Measurements from ENCODE around the gene SLCO4A1. TPM values are rescaled to one million over a fixed set of nuclear protein-coding genes. Genes with fewer than 3 reads are reported as not detected.

Gene SLCO4A1
- total RNA-seq, 2 donors from 2014 or later = 26.1 to 34.6 TPM

GRCh38 chr20:62650551-62651284 lies 8.4 kb downstream of the SLCO4A1 start:
- H3K27ac Mint-ChIP-seq = peak overlapping the region; percentile 90
- peaks cover 47% of the 10 kb centered on the region for H3K4me1 Mint-ChIP-seq (ENCODE audit: low read depth)
- peak in 1 of 2 donors; percentile 2 for ATAC-seq (replicated peaks in 1 of 2)
- H3K27me3 Mint-ChIP-seq (ENCODE audit: low read depth) = no peaks in the 10 kb centered on the region
- peak overlapping the region; percentile 76 to 87 for H3K4me3 Mint-ChIP-seq
- no peaks in the 10 kb centered on the region for H3K9me3 Mint-ChIP-seq
- H3K36me3 Mint-ChIP-seq (ENCODE audit: insufficient read depth in 2 of 2) = peaks cover 0 to 2% of the 10 kb centered on the region in 2 donors
- no peak for DNase-seq

- Mint-ChIP-seq H3K27ac (peak overlapping the region; percentile 90), H3K4me1 (ENCODE audit: low read depth) (peaks cover 47% of the 10 kb centered on the region)
Measured at GRCh38 chr20:62651285-62652021, 9.2 kb downstream of the SLCO4A1 start.

GRCh38 chr20:62652041-62652893 lies 10.0 kb downstream of the SLCO4A1 start:
- Mint-ChIP-seq H3K4me3 (peak overlapping the region; percentile 76 to 87), H3K27ac (peak overlapping the region; percentile 93), H3K36me3 (ENCODE audit: insufficient read depth in 2 of 2) (peaks cover 0 to 2% of the 10 kb centered on the region in 2 donors), H3K9me3 (no peaks in the 10 kb centered on the region), H3K27me3 (ENCODE audit: low read depth) (no peaks in the 10 kb centered on the region), H3K4me1 (ENCODE audit: low read depth) (peaks cover 39% of the 10 kb centered on the region)
- ATAC-seq (replicated peaks in 1 of 2) (peak; percentile 68 to 76), DNase-seq (peak; percentile 74 to 75)

More at GRCh38 chr20:62651285-62652021, 9.2 kb downstream of the SLCO4A1 start:
- H3K27me3 Mint-ChIP-seq (ENCODE audit: low read depth) = no peaks in the 10 kb centered on the region
- peak; percentile 87 to 89 for DNase-seq
- peaks cover 0 to 2% of the 10 kb centered on the region in 2 donors for H3K36me3 Mint-ChIP-seq (ENCODE audit: insufficient read depth in 2 of 2)
- H3K4me3 Mint-ChIP-seq = peak overlapping the region; percentile 76 to 87
- H3K9me3 Mint-ChIP-seq = no peaks in the 10 kb centered on the region
- ATAC-seq (replicated peaks in 1 of 2) = peak; percentile 78 to 81

GRCh38 chr20:62652894-62653305 lies 10.6 kb downstream of the SLCO4A1 start:
- Mint-ChIP-seq H3K4me3 (peak overlapping the region; percentile 76 to 87), H3K9me3 (no peaks in the 10 kb centered on the region), H3K27me3 (ENCODE audit: low read depth) (no peaks in the 10 kb centered on the region), H3K36me3 (ENCODE audit: insufficient read depth in 2 of 2) (peaks cover 0 to 2% of the 10 kb centered on the region in 2 donors), H3K27ac (peak overlapping the region; percentile 93), H3K4me1 (ENCODE audit: low read depth) (peaks cover 38% of the 10 kb centered on the region)
- DNase-seq (no peak), ATAC-seq (replicated peaks in 1 of 2) (no peak)

- H3K9me3 Mint-ChIP-seq = no peaks in the 10 kb centered on the region
- no peak overlapping the region for H3K4me3 Mint-ChIP-seq
- ATAC-seq (replicated peaks in 1 of 2) (no peak), DNase-seq (no peak)
- peaks cover 38% of the 10 kb centered on the region for H3K4me1 Mint-ChIP-seq (ENCODE audit: low read depth)
- H3K27ac Mint-ChIP-seq = no peak overlapping the region
- H3K27me3 Mint-ChIP-seq (ENCODE audit: low read depth) = no peaks in the 10 kb centered on the region
- H3K36me3 Mint-ChIP-seq (ENCODE audit: insufficient read depth in 2 of 2) = peaks cover 0 to 2% of the 10 kb centered on the region in 2 donors
Measured at GRCh38 chr20:62653373-62653772, 11.1 kb downstream of the SLCO4A1 start.

GRCh38 chr20:62653951-62654685 lies 11.8 kb downstream of the SLCO4A1 start:
- Mint-ChIP-seq H3K4me3 (no peak overlapping the region), H3K27me3 (ENCODE audit: low read depth) (no peaks in the 10 kb centered on the region)
- no peak for ATAC-seq (replicated peaks in 1 of 2)

GRCh38 chr20:62655282-62656196 lies 13.2 kb downstream of the SLCO4A1 start:
- H3K36me3 Mint-ChIP-seq (ENCODE audit: insufficient read depth in 2 of 2) = peaks cover 2 to 6% of the 10 kb centered on the region in 2 donors

More at GRCh38 chr20:62653951-62654685, 11.8 kb downstream of the SLCO4A1 start:
- peaks cover 37% of the 10 kb centered on the region for H3K4me1 Mint-ChIP-seq (ENCODE audit: low read depth)
- no peak for DNase-seq
- H3K36me3 Mint-ChIP-seq (ENCODE audit: insufficient read depth in 2 of 2) = peaks cover 2 to 5% of the 10 kb centered on the region in 2 donors
- H3K9me3 Mint-ChIP-seq = no peaks in the 10 kb centered on the region
- peak overlapping the region; percentile 51 for H3K27ac Mint-ChIP-seq

GRCh38 chr20:62656197-62656918 lies 14.1 kb downstream of the SLCO4A1 start:
- H3K9me3 Mint-ChIP-seq = no peaks in the 10 kb centered on the region
- peaks cover 14% of the 10 kb centered on the region for H3K4me1 Mint-ChIP-seq (ENCODE audit: low read depth)
- DNase-seq = no peak
- no peak overlapping the region for H3K27ac Mint-ChIP-seq
- H3K4me3 Mint-ChIP-seq = no peak overlapping the region
- H3K27me3 Mint-ChIP-seq (ENCODE audit: low read depth) = no peaks in the 10 kb centered on the region
- ATAC-seq (replicated peaks in 1 of 2) = no peak
- peaks cover 2 to 6% of the 10 kb centered on the region in 2 donors for H3K36me3 Mint-ChIP-seq (ENCODE audit: insufficient read depth in 2 of 2)

More at GRCh38 chr20:62655282-62656196, 13.2 kb downstream of the SLCO4A1 start:
- Mint-ChIP-seq H3K27me3 (ENCODE audit: low read depth) (no peaks in the 10 kb centered on the region), H3K9me3 (no peaks in the 10 kb centered on the region), H3K4me3 (no peak overlapping the region), H3K4me1 (ENCODE audit: low read depth) (peaks cover 22% of the 10 kb centered on the region), H3K27ac (no peak overlapping the region)
- ATAC-seq (replicated peaks in 1 of 2) (no peak), DNase-seq (no peak)

GRCh38 chr20:62656919-62657588 lies 14.8 kb downstream of the SLCO4A1 start:
- Mint-ChIP-seq H3K4me3 (no peak overlapping the region), H3K9me3 (no peaks in the 10 kb centered on the region)

GRCh38 chr20:62657589-62657942 lies 15.3 kb downstream of the SLCO4A1 start:
- DNase-seq = no peak
- Mint-ChIP-seq H3K4me1 (ENCODE audit: low read depth) (peaks cover 2% of the 10 kb centered on the region), H3K36me3 (ENCODE audit: insufficient read depth in 2 of 2) (peaks cover 2 to 6% of the 10 kb centered on the region in 2 donors), H3K4me3 (no peak overlapping the region), H3K27me3 (ENCODE audit: low read depth) (no peaks in the 10 kb centered on the region), H3K27ac (no peak overlapping the region), H3K9me3 (no peaks in the 10 kb centered on the region)
- ATAC-seq (replicated peaks in 1 of 2) = no peak

More at GRCh38 chr20:62656919-62657588, 14.8 kb downstream of the SLCO4A1 start:
- H3K27ac Mint-ChIP-seq = no peak overlapping the region
- ATAC-seq (replicated peaks in 1 of 2) (no peak), DNase-seq (no peak)
- H3K4me1 Mint-ChIP-seq (ENCODE audit: low read depth) = peaks cover 7% of the 10 kb centered on the region
- peaks cover 2 to 6% of the 10 kb centered on the region in 2 donors for H3K36me3 Mint-ChIP-seq (ENCODE audit: insufficient read depth in 2 of 2)
- H3K27me3 Mint-ChIP-seq (ENCODE audit: low read depth) = no peaks in the 10 kb centered on the region

Measured in activated T-cell treated with anti-CD3 and anti-CD28 coated beads, Interleukin-2, amount 50 U/mL, for 72 hours (primary cell).